Ureter (tissue), 1 donor: ENCODE measurements around the gene IRGQ. TPM values are rescaled to one million over a fixed set of nuclear protein-coding genes. Genes with fewer than 3 reads are reported as not detected.
"Not testable (repeated sequence)": the region's sequence is repeated elsewhere in the genome, so short reads cannot be mapped to it uniquely, and the experiment has no call there.

Experiments used
- DNase-seq: peaks from one replicate; pipeline ENCODE4 v3.0.0-alpha.2; 2020; ENCODE audit warnings: low spot score
- total RNA-seq: library from RNA; stranded (reverse); gene quantifications from one replicate; pipeline ENCODE4 v1.2.4, GENCODE V29; 2023
- donor health status: DM: yes; HTN: yes; CAD: no.

The IRGQ gene
- total RNA-seq, 1 donor from 2014 or later, result 20.8 TPM

DNA sequence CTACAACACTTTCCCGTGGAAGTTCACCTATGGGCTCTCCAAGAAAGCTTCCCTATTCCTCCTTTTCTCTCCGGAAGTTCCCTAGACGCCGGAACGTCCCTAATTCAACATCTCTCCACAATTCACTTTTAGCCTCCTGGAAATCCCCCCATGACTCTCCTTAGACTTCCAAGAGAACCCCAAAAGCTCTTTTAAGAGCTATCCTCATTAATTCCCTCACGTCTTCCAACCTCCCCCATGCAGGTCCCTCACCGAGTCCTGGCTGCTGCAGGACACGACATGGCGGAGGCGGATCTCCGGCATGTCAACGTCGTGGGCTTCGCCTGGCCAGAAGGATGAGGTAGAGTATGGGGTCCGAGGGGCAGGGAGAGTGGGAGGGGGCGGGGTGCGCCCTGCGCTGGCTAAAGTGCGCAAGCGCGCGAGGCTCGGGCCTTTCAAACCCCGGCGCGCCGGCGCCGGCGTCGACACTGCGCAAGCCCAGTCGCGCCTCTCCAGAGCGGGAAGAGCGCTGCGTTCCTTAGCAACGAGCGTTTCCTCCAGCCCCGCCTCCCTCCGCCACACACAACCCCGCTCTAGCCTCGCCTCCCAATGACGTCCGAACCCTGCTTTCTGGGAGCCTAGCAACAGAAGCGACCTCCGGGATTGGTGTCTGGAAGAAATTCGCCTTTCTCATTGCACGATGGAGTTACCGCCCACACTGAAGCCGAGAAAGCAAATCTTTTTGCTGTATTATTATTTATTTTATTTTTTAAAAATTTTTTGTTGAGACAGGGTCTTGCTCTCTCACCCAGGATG, 20.6 kb downstream of the IRGQ start, which contains the start of the genes PINLYP and XRCC1:
TSS of gene PINLYP (plus strand) at position 646 of the 795 bp plus-strand sequence. CDS start 1,391 bp downstream, outside the sequence.
TSS of gene XRCC1 (minus strand) at position 372 of the 795 bp plus-strand sequence. CDS start at position 303, 69 bp downstream.
- peak; percentile 98 for DNase-seq

DNA sequence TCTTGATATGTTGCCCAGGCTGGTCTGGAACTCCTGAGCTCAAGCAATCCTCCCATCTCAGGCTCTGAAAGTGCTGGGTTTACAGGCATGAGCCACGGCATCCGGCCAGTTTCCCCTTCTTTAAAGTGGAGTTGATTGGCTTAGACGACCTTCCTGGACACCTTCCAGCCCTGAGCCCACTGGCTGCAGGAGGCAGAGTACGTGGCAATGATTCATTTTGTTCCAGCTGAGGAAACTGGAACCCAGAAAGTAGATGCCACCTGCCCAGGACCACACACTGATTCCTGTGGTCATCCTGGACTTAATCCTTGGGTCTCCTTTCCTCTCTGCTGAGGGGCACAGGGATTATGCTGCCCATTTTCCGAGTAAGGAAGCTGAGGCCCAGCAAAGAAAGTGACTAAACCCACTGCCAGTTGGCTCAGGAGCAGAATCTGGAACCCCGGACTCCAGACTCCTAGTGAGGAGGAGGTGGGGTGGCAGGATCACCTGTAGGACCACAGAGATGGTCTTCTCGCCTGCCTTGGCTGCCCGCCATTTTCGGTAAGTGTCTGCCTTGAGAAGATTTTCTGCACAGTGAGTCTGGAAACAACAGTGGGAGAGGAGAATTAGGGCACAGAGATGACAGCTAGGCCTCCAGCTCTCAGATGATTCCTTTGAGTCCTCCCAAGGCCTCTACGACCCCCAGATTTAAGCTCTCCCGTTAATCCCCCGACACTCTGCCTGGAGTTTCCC, 21.3 kb downstream of the IRGQ start:
- DNase-seq, result no peak

DNA sequence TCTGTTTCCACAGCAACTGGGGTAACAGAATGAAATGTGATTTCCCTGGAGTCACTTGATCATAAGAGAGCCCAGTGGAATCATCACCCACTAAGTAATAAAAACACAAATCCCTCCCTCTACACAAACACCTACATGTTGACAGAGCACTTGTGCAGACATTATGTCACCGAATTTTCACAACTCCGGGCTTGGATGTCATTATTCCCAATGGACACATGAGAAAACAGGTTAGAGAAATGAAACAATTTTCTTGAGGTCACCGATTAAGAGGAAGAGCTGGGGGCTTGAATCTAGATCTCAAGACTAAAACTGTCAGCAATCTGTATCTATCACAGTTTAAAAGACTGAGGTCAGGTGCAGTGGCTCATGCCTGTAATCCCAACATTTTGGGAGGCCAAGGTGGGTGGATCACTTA, 23.8 kb downstream of the IRGQ start:
- no peak for DNase-seq

DNA sequence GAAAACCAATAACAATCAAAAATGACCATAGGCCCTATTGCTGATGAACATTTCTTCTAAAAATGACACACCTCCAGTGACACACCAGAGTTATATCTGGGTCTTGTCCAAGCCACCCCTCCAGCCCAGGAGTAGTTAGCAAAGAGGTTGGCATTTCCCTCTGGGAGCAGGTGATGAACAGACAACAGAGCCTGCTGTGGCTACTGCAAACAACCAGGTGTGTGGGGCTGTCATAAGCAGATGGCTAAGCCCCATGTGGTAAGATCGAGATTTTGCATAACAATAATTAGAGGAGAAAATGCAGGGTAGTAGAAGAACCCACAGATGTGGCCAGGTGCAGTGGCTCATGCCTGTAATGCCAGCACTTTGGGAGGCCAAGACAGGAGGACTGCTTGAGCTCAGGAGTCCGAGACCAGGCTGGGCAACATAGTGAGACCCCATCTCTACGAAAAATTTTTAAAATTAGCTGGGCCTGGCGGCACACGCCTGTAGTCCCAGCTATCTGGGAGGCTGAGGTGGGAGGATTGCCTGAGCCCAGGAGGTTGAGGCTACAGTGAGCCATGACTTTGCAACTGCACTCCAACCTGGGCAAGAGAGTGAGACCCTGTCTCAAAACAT, 25.7 kb downstream of the IRGQ start:
- no peak for DNase-seq

DNA sequence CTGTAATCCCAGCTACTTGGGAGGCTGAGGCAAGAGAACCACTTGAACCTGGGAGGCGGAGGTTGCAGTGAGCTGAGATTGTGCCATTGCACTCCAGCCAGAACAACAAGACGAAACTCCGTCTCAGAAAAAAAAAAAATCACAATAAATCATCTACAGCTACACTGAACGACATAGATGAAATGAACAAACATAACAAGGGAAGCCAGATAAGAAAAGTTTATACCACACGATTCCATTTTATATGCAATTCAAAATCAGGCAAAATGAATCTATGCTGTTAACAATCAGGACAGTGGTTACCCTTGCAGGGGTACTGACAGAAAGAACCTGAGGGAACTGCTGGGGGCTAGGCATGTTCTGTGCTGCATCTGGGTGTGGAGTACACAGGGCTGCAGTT, 26.3 kb downstream of the IRGQ start:
- no peak for DNase-seq

DNA sequence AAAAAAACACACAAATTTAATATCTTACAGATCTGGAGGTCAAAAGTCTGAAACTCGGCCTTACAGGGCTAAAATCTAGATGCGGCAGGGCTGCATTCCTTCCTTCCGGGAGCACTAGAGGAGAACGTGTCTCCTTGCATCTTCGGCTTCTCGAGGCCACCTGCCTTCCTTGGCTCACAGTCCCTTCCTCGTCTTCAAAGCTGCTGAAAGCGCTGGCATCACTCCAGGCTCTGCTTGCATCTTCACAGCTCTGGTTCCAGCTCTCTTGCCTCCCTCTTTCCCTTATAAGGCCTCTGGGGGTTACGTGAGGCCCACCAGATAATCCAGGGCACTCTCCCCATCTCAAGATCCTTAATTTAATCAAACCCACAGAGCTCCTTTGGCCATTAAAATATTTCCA, 31.1 kb downstream of the IRGQ start:
- DNase-seq, result no peak

DNA sequence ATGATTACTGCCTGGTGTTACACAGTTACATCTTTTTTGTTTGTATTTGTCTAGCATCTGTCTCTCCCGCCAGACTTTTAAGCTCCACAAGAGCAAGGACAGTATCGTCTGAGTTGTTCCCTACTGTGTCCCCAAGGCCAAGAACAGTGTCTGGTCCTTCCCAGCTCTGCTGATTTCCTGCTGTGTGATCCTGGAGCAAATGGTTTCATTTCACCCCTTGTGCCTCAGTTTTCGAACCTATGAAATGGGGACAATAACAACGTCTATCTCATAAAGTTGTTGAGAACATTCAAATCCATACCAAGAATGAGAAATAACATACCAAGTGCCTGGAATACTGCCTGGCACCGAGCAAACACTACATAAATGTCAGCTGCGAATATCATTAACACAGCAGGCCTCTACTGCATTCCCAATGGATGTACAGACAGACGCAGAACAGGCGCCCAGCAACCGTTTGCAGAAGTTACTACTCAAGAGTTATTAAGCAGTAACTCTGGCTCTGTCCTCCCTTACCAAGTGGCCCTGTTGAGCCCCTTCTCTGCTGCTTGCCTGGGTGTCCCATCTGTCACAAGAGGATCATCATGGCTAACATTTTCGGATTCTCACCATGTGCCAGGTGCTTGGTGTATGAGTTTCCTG, 32.0 kb downstream of the IRGQ start:
- no peak for DNase-seq

DNA sequence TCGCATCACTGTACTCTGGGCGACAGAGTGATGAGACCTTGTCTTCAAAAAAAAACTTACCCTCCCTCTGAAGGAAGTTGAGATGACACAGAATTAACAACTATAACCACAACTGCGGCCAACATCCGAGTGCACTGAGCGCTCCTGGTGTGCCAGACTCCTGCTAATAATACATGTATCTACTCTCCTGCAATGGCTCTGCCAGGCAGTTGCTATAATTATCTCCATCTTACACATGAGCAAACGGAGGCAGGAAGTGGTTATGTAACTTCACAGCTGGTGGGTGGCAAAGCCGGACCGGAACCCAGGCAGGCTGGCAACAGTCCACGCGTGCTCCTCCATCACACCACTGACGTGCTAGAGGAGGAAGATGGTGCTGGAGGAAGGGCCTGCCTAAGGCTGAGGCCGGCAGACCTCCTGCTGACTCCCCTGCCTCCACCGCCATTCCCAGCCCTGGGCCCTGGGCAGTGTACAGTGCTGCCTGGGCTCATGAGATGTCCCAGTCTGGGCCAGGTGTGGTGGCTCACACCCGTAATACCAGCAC, 33.2 kb downstream of the IRGQ start:
- peak; percentile 76 for DNase-seq

DNA sequence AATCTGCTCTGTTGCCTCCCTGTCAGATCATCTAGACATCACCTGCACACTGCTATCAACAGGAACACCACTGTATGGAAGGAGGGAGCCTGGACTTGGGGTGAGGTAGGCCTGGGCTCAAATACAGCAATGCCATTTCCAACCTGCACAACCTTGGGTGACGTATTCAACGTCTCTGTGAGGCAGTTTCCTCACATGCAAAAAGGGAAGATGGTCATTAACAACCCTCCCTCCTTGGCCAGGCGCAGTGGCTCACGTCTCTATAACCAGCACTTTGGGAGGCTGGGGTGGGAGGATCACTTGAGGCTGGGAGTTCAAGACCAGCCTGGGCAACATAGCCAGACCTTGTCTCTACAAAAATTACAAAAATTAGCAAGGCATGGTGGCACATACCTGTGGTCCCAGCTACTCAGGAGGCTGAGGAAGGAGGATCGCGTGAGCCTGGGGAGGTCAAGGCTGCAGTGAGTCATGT, 33.7 kb downstream of the IRGQ start:
- no peak for DNase-seq

DNA sequence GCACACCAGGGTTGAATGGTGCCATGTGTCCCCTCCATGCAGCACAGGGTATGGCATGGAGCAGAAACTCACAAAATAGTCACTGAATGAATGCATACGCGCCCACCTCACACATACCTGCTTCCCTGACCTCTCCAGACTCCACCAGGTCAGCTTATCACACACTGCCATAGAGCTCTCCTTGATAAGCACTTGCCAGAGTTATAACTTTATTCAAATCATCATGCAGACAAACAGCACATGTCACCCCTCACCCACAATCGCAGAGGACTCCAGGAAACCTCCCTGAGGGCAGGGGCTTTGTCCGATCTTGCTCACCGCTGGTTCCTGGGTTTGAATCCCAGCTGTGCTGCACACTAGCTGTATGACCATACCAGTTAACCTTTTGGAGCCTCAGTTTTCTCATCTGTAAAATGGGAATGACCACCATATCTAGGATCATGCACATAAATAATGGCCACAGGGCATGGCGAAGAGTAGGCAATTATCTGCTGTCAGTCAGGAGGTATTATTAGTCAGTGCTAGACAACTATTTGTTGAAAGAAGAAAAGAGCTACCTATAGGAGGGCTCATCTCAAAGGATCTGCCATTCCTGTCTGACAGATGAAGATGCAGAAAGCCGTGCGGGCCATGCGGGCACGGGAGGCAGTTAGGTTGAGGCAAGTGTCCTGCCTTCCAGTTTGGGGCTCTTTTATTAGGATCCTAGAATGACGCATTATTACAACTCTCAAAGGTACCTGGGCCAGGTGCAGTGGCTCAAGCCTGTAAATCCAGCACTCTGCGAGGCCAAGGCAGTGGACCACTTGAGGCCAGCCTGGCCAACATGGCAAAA, 34.6 kb downstream of the IRGQ start:
- no peak for DNase-seq

DNA sequence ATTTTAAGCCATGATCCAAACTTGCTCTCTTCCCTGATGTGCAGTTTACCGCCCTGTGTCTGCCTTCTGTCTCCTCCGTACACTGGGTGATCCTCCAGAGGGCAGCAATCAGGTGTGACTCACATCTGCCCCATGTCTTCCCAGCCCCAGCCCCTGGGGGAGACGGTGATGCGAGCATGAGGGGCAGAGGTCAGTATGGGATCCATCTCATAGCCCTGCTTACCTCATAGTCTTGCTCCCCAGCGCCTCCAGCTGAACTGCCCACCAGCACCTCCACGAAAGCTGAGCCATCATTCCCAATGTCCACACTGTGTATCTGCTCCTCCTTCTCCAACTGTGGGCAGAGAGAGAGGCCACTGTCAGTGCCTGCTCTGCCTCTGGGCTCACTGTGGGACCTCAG, 35.2 kb downstream of the IRGQ start:
- DNase-seq, result no peak

DNA sequence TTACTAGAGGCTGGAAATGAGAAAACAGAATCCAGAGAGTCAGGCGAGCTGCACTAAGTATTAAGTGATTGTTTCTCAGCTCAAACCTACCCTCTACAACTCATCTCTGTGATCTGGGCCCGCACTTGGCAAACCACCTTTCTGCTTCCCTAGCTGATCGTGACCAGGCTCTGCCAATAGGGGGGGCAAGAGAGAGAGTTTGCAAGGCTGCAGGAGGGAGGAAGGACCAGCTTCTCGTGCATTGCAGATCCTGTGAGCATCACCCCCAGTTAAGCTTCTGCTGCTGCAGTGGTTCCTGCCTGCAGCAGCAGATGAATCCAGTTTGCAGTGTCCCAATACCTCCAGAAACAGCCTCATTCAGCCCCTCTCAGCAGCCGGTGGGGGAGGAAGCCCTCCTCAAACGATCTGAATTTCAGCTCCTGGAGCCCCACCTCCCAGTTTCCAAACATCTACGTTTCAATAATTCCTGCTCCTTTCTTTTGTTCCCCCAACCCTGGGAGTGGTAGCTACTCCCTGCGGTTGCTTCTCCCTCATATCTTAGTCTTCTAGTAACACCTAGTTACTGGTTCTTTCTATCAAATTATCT, 40.7 kb downstream of the IRGQ start:
- peak; percentile 69 for DNase-seq

DNA sequence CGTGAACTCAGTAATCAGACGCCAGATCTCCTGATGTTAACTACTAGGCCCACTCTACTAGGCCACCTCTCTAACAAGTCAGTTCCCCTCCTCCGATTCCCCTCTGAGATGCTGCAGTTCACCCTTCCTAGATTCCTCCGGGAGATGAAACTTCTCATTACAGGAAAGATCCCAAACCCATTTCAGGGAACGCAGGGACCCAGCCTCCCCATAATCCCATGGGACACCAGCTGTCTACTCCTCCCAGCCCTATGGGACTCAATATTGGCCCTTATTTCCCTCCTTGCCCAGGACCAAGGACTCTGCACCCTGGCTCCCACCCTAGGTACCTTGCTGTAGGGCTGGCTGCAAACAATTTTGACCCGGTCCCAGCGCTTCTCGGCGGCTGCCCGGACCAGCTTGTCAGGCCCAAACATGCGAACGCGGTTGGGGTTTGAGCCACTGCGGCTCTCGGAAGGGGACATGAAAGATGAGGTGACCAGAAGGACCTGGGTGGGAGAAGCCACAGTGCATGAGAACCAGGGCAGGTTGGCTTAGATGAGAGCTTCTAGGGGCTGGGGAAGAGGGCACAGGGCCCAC, 41.5 kb downstream of the IRGQ start:
- DNase-seq, result no peak

DNA sequence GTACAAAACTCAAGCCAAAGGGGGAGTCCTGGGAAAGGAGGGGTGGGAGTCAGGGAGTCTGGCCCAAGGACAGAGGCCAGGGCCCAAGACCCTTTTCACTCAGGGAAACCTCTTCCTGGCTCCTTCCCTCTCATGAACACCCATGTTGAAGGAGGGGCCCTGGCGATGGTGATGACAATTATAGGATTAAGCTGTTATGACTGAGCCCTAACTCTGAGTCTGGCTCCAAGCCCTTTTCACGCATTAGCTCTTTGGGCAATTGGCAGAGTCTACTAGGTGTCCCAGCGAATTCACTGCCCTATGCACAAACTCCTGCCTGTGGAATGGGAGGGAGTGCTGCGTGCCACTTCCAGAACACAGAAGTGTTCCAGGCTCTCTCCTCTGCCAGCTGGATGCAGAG, 42.3 kb downstream of the IRGQ start:
- no peak for DNase-seq

DNA sequence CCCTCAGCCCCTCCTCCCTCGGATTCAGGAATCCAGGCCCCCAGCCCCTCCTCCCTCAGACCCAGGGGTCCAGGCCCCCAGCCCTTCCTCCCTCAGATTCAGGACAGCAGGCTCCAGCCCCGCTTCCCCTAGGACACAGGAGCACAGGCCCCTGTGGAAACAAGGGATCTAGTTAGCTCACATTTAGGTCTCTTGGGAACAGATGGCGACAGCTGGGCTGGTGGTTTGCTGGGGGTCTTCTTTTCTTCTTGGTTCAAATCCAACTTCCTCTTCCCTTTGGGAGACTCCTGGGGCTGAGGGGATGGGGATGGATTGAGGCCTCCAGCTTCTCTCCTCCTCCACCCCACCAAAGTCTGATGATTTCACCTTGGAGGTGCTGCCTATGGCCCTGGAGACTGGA, 43.3 kb downstream of the IRGQ start:
- DNase-seq, result no peak

DNA sequence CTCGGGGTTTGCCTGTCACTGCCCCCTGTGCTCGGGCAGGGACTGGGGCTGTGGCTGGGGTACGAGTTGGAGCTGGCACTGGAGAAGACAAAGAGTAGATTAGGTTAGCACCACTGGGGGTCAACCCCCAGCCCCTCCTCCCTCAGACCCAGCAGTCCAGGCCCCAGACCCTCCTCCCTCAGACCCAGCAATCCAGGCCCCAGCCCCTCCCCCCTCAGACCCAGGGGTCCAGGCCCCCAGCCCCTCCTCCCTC, 43.8 kb downstream of the IRGQ start:
- DNase-seq, result no peak

DNA sequence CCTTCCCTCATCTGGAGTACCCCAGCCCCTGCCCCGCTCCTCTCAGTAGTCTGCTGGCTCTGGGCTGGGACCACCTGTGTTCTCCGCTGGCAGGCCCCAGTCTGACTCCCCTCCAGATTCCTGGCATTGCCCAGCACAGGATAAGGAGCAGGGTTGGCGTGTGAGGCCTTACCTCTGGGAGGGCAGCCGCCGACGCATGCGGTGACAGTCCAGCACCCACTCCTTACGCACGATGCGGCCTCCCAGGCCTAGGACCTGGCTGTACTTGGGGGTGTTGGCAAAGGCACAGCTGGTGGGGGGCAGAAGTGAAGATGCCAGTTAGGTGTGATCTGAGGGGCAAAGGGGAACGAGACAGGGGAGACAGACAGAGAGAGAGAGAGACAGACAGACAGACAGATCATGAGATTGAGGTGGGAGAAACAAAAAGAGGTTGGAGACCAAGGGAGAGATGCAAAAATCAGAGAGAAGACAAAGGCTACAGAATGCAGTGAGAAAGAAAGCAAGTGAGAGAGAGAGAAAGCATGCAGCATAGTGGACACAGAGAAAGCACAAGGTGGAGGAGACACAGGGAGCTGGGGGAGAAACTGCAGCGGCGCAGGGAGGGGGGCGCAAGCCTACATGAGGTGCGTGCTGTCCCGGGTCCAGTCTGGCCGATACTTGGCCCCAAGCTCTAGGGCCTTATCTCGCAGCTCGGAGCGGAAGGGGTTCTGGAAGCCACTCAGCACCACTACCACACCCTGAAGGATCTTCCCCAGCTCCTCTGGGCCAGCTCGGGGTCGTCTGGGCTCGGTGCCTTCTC, 44.3 kb downstream of the IRGQ start:
- DNase-seq, result no peak

DNA sequence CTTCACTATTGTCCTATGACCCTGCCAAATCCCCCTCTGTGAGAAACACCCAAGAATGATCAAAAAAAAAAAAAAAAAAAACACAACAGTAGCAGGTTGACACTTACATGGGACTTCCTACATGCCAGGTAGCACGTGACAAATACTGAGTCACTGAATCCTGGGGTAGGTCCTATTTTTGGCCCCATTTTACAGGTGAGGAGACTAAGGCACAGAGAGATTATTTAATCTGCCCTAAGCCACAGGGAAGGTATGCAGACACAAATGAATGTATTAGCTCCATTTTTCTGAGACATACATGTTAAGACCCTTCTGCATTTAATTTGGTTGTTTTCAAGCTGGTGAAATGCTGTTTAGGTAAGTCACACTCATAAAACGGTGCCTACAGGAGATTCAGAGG, 47.2 kb downstream of the IRGQ start:
- no peak for DNase-seq

DNA sequence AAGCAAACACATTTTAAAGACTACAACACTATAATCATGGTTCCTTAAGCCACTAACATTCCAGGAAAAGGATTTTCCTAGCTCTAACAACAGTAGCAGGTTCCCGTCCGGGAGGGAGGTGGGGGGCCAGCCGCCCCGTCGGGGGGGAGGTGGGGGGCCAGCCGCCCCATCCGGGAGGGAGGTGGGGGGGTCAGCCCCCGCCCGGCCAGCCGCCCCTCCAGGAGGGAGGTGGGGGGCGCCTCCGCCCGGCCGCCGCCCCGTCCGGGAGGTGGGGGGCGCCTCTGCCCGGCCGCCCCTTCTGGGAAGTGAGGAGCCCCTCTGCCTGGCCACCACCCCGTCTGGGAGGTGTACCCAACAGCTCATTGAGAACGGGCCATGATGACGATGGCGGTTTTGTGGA, 48.0 kb downstream of the IRGQ start:
- not testable (repeated sequence) for DNase-seq
